K562 (cell line): ENCODE data around the gene SLC39A11. TPM values are rescaled to one million over a fixed set of nuclear protein-coding genes. Genes with fewer than 3 reads are reported as not detected.

Experiments used
- ATAC-seq: fragments of 200-7000 bp; cut with Tn5 transposase; 3 replicates; pipeline ENCODE4 v1.9.1; 2020; ENCODE audit warnings: moderate library complexity
- BruUV-seq: library from RNA; stranded (reverse); fragments of 400-500 nt; replicated peaks from 2 replicates; lab custom pipeline; 2021; lab: Mats Ljungman, UMichigan
- CTCF ChIA-PET: fragments of 300-600 bp; formaldehyde crosslinking; extraction: SDS; loops from one replicate; lab custom pipeline; 2021; ENCODE audit warnings: low intra/inter-chr PET ratio; lab: Yijun Ruan, JAX
- POLR2A ChIA-PET: fragments of 300-600, 350-650 bp; sonication (Branson Sonifier 250); formaldehyde crosslinking; extraction: SDS; loops from one replicate; lab custom pipeline; 2021; ENCODE audit warnings: antibody characterized with exemption, inconsistent platforms; lab: Yijun Ruan, JAX
- DNase-seq, 4 experiments: peaks; one replicate each; pipeline versions ENCODE4 v3.0.0 to v3.0.0-alpha.2; 2011 to 2018; ENCODE audit warnings: low spot score in 3 of 4, mixed read lengths in 3 of 4; ENCODE audit errors: extremely low read depth in 1 of 4
- FAIRE-seq: peaks from 2 replicates; lab custom pipeline; 2011; peaks lifted over from hg19 to GRCh38; lab: Jason Lieb, UNC
- H2AFZ ChIP-seq: 2 replicates; pipeline ENCODE4 v1.6.0; 2011; ENCODE audit warnings: low read depth, low read length, control low read depth, inconsistent platforms
- H3K27ac ChIP-seq: fragments of 200-600 bp; 3 replicates; pipeline ENCODE4 v1.8.0; 2011; ENCODE audit warnings: low read depth, mild to moderate bottlenecking, control low read depth, inconsistent platforms, low read length, moderate library complexity, mixed read lengths; ENCODE audit errors: extremely low read depth
- H3K27me3 ChIP-seq, 2 experiments: fragments of 300-600 bp in 1 of 2; 2 replicates in 1 of 2; 3 replicates in 1 of 2; pipeline versions ENCODE4 v1.6.0 to v1.8.0; 2011; ENCODE audit warnings: inconsistent platforms in 2 of 2, low read length in 2 of 2, mild to moderate bottlenecking in 1 of 2, mixed read lengths in 1 of 2, moderate library complexity in 1 of 2; ENCODE audit not compliant: control insufficient read depth in 2 of 2, insufficient read depth in 2 of 2
- H3K36me3 ChIP-seq: fragments of 300-600 bp; 3 replicates; pipeline ENCODE4 v1.8.0; 2011; ENCODE audit warnings: mild to moderate bottlenecking, low read length, inconsistent platforms; ENCODE audit not compliant: control insufficient read depth, insufficient read depth
- H3K4me1 ChIP-seq, 2 experiments: fragments of 200-600 bp in 1 of 2; replicated peaks in 1 of 2; 2 replicates in 1 of 2; 3 replicates in 1 of 2; pipeline versions ENCODE4 v1.5.1 to v1.8.0; 2011; ENCODE audit warnings: inconsistent platforms in 2 of 2, low read length in 2 of 2, mild to moderate bottlenecking in 1 of 2, mixed read lengths in 1 of 2, moderate library complexity in 1 of 2; ENCODE audit not compliant: control insufficient read depth in 2 of 2, insufficient read depth in 2 of 2
- H3K4me2 ChIP-seq: 2 replicates; pipeline ENCODE4 v1.6.1; 2011; ENCODE audit warnings: low read length, control low read depth, inconsistent platforms, mixed read lengths; ENCODE audit not compliant: insufficient read depth
- H3K4me3 ChIP-seq: fragments of 200-600 bp; sonication (generic), shearing (Covaris generic); 2 replicates; pipeline ENCODE4 v1.5.1; 2016; ENCODE audit warnings: control low read depth, inconsistent platforms
- H3K79me2 ChIP-seq: fragments of 200-600 bp; 3 replicates; pipeline ENCODE4 v1.8.0; 2011; ENCODE audit warnings: low read length, inconsistent platforms; ENCODE audit not compliant: control insufficient read depth, insufficient read depth
- H3K9ac ChIP-seq, 2 experiments: 2 replicates each; pipeline versions ENCODE4 v1.6.0 to v1.6.1; 2011; ENCODE audit warnings: low read depth in 2 of 2, low read length in 2 of 2, control low read depth in 1 of 2, inconsistent platforms in 1 of 2, mild to moderate bottlenecking in 1 of 2, mixed read lengths in 1 of 2; ENCODE audit not compliant: insufficient read depth in 1 of 2
- H3K9me1 ChIP-seq: one replicate; pipeline ENCODE4 v1.6.0; 2011; ENCODE audit warnings: inconsistent platforms, mild to moderate bottlenecking, low read length, moderate library complexity; ENCODE audit not compliant: control insufficient read depth, insufficient read depth
- H3K9me3 ChIP-seq: replicated peaks from 2 replicates; pipeline ENCODE4 v1.5.1; 2011; ENCODE audit warnings: low read depth, low read length, inconsistent platforms; ENCODE audit not compliant: control insufficient read depth, insufficient read depth
- H4K20me1 ChIP-seq: replicated peaks from 2 replicates; pipeline ENCODE4 v1.6.1; 2011; ENCODE audit warnings: low read length, inconsistent platforms, mixed read lengths; ENCODE audit not compliant: control insufficient read depth, insufficient read depth
- ATF7 ChIP-seq: fragments of 450-650 bp; IDR thresholded peaks from 2 replicates; pipeline ENCODE4 v1.7.1; 2014; ENCODE audit warnings: mild to moderate bottlenecking, moderate library complexity
- ESRRA ChIP-seq: fragments of 450-650 bp; IDR thresholded peaks from 2 replicates; pipeline ENCODE4 v1.6.1; 2014; ENCODE audit warnings: low read depth, mild to moderate bottlenecking, moderate library complexity, borderline replicate concordance
- PURB ChIP-seq: sonication (generic); formaldehyde crosslinking; IDR thresholded peaks from 2 replicates; pipeline ENCODE4 v1.9.0; 2021; ENCODE audit warnings: low read depth, mild to moderate bottlenecking, missing genetic modification reagents
- SMAD4 ChIP-seq: fragments of 250-450 bp; sonication (Bioruptor Pico); conservative IDR thresholded peaks from 2 replicates; pipeline ENCODE4 v1.8.0; 2021; ENCODE audit warnings: inconsistent platforms, mild to moderate bottlenecking, moderate library complexity
- STAT5A ChIP-seq: IDR thresholded peaks from 2 replicates; pipeline ENCODE4 v1.6.1; 2012; ENCODE audit warnings: low read length, inconsistent platforms, borderline replicate concordance
- TSHZ1 ChIP-seq: fragments of 250-450 bp; sonication (Bioruptor Pico); IDR thresholded peaks from 2 replicates; pipeline ENCODE4 v1.4.0; 2020; ENCODE audit warnings: mild to moderate bottlenecking, moderate library complexity
- WGBS: fragments of 100-300 bp; shearing (Covaris generic); methylation state at CpG from one replicate; pipeline ENCODE4 v1.1.6; 2016; ENCODE audit warnings: low coverage, mixed read lengths; ENCODE audit not compliant: insufficient coverage; ENCODE audit errors: missing lambda C conversion rate; 5-methylcytosine and 5-hydroxymethylcytosine counted together
- in situ Hi-C: fragments of 300-500 bp; cut with MboI; formaldehyde crosslinking; loops from 4 replicates; pipeline ENCODE4 v1.15.0; 2018; ENCODE audit warnings: inconsistent platforms, mixed read lengths
- intact Hi-C: fragments of 100-400 bp; cut with micrococcal nuclease; formaldehyde crosslinking; loops from 2 replicates; pipeline ENCODE4 v1.14.2; 2022
- polyA plus RNA-seq, 8 experiments: library from polyadenylated mRNA; depleted of rRNA in 4 of 8; stranded (reverse) in 5 of 8; unstranded in 3 of 8; fragments of >200 nt; fragmentation: Nextera tagmentation in 2 of 8; fragmentation: Illumina TruSeq in 1 of 8; extraction: Ambion mirVana in 2 of 8; extraction: Trizol in 1 of 8; gene quantifications; 2 replicates each; pipeline versions ENCODE4 v1.2.1 to v1.2.3, GENCODE V29; 2011 to 2014; ENCODE audit warnings: inconsistent platforms in 1 of 8, missing spikeins in 1 of 8
- total RNA-seq, 7 experiments: library from RNA; depleted of rRNA in 6 of 7; stranded (reverse); fragments of >200 nt in 6 of 7; fragmentation: Illumina TruSeq in 2 of 7; extraction: Trizol in 2 of 7; gene quantifications; 2 replicates each; pipeline versions ENCODE4 v1.2.1 to v1.2.3, GENCODE V29; 2011 to 2021; ENCODE audit warnings: low replicate concordance in 1 of 7
- TF ChIP-seq, protein P1 (sequence below), 2 experiments: fragments of 450-650 bp in 1 of 2; sonication (generic) in 1 of 2; formaldehyde crosslinking in 1 of 2; IDR thresholded peaks; 2 replicates each; pipeline versions ENCODE4 v1.7.1 to v1.9.0; 2016 to 2022; ENCODE audit warnings: inconsistent platforms in 1 of 2, mild to moderate bottlenecking in 1 of 2, missing genetic modification reagents in 1 of 2

Gene SLC39A11
- total and polyA plus RNA-seq, 9 of the 15 experiments (the other 6 are each of a cell fraction or from before 2014, with no cell fraction given), result 10.5 to 26.4 (median 13.4) TPM

DNA sequence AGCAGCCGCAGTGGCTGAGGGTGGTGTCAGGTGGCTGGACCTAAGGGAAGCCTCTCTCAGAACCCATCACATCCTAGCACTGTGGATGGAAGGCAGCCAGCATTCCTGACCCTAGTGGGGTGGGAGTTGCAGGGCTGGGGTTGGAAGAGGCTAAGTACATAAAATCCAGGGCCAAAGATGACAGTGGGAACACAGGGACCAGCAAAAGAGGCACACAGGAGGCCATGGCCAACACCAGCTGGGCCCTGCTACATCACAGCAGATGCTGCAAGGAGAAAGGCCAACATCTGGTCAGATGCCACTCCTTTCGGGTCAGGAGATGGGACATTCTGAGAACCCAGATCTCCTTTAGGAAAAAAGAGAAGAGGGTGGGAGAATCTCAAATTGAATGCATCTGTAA is 415.4 kb downstream of the SLC39A11 start (continued):
- TF ChIP-seq PURB (CRISPR knock-in tag) (no peak), STAT5A (no peak), SMAD4 (no peak), TSHZ1 (CRISPR knock-in tag) (no peak)

DNA sequence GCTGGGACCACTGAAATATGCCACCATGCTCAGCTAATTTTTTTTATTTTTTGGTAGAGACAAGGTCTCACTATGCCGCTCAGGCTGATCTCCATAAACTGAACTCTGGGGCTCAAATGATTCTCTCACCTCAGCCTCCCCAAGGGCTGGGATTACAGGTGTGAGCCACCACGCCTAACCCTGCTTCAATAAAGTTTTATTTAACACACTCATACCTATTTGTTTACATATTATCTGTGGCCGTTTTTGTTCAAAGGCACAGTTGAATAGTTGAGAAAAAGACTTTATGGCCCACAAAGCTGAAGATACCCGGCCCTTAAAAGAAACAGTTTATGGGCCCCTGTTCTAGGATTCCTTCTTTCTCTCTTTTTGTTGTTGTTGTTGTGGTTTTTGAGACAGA is 419.8 kb downstream of the SLC39A11 start:
- Histone ChIP-seq H3K27me3 (no peaks in the 10 kb centered on the region), H3K27ac (no peak overlapping the region), H3K9me1 (no peaks in the 10 kb centered on the region), H3K9ac (no peak overlapping the region), H3K36me3 (no peaks in the 10 kb centered on the region), H3K4me1 (no peaks in the 10 kb centered on the region), H3K9me3 (no peaks in the 10 kb centered on the region), H3K79me2 (no peaks in the 10 kb centered on the region), H3K4me2 (no peak overlapping the region), H4K20me1 (no peaks in the 10 kb centered on the region), H3K4me3 (no peak overlapping the region), H2AFZ (no peak overlapping the region)
- 41% methylated on average over 4 of the region's 4 CpGs for WGBS
- DNase-seq, result no peak
- ATAC-seq, result no peak
- FAIRE-seq, result no peak
- ChIA-PET POLR2A (interaction anchor here (0.8 to 1.8 kb wide), 2 partner anchors 10 to 43 kb away, joined by 3 to 8 read pairs; no protein-coding TSS in a partner anchor), CTCF (no interaction called here)
- TF ChIP-seq ATF7 (no peak), ESRRA (no peak)
- TF ChIP-seq, protein P1, sequence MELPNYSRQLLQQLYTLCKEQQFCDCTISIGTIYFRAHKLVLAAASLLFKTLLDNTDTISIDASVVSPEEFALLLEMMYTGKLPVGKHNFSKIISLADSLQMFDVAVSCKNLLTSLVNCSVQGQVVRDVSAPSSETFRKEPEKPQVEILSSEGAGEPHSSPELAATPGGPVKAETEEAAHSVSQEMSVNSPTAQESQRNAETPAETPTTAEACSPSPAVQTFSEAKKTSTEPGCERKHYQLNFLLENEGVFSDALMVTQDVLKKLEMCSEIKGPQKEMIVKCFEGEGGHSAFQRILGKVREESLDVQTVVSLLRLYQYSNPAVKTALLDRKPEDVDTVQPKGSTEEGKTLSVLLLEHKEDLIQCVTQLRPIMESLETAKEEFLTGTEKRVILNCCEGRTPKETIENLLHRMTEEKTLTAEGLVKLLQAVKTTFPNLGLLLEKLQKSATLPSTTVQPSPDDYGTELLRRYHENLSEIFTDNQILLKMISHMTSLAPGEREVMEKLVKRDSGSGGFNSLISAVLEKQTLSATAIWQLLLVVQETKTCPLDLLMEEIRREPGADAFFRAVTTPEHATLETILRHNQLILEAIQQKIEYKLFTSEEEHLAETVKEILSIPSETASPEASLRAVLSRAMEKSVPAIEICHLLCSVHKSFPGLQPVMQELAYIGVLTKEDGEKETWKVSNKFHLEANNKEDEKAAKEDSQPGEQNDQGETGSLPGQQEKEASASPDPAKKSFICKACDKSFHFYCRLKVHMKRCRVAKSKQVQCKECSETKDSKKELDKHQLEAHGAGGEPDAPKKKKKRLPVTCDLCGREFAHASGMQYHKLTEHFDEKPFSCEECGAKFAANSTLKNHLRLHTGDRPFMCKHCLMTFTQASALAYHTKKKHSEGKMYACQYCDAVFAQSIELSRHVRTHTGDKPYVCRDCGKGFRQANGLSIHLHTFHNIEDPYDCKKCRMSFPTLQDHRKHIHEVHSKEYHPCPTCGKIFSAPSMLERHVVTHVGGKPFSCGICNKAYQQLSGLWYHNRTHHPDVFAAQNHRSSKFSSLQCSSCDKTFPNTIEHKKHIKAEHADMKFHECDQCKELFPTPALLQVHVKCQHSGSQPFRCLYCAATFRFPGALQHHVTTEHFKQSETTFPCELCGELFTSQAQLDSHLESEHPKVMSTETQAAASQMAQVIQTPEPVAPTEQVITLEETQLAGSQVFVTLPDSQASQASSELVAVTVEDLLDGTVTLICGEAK (IDR thresholded peaks at IDR 0.05), result peak; percentile 81
- TF ChIP-seq, protein P1 (CRISPR knock-in tag; IDR thresholded peaks at IDR 0.05), result no peak
- in situ Hi-C loops (no loop called here), intact Hi-C loops (no loop called here)
- BruUV-seq, result no TSS peak
